Right lobe of liver (tissue), 6 donors: Measurements from ENCODE around the gene EPN1. TPM values are rescaled to one million over a fixed set of nuclear protein-coding genes. Genes with fewer than 3 reads are reported as not detected.

ENCODE experiments used
- ATAC-seq, 4 donors: fragments of 200-7000 bp; cut with Tn5 transposase; one replicate each; pipeline ENCODE4 v1.9.1; 2020; ENCODE audit warnings: mild to moderate bottlenecking in 4 of 4, moderate library complexity in 4 of 4
- DNase-seq, 3 donors: peaks; one replicate each; pipeline ENCODE4 v3.0.0-alpha.2; 2020
- H3K27ac ChIP-seq, 3 donors: fragments of 200-600 bp; one replicate each; pipeline ENCODE4 v1.8.0; 2022
- H3K27me3 ChIP-seq, 2 donors: fragments of 200-600 bp; one replicate each; pipeline ENCODE4 v1.8.0; 2022
- H3K36me3 ChIP-seq, 4 donors: fragments of 200-600 bp; sonication (generic) in 1 of 4; one replicate each; pipeline versions ENCODE4 v1.5.1 to v1.8.0; 2017 to 2022; ENCODE audit warnings: control low read depth in 1 of 4
- H3K4me1 ChIP-seq, 4 donors: fragments of 200-600 bp; sonication (generic) in 1 of 4; one replicate each; pipeline versions ENCODE4 v1.5.1 to v1.8.0; 2017 to 2022; ENCODE audit warnings: control low read depth in 1 of 4
- H3K4me3 ChIP-seq, 3 donors: fragments of 200-600 bp; one replicate each; pipeline ENCODE4 v1.8.0; 2022
- H3K9me3 ChIP-seq, 4 donors: fragments of 200-600 bp; sonication (generic) in 1 of 4; one replicate each; pipeline versions ENCODE4 v1.5.1 to v1.8.0; 2017 to 2022; ENCODE audit warnings: control low read depth in 1 of 4
- POLR2A ChIP-seq: fragments of 450-650 bp; IDR thresholded peaks from one replicate; pipeline ENCODE4 v1.6.1; 2017; ENCODE audit warnings: antibody characterized with exemption, mild to moderate bottlenecking
- WGBS: methylation state at CpG from one replicate; pipeline ENCODE4 v1.1.6; 2018; ENCODE audit warnings: low coverage, low lambda C conversion rate; ENCODE audit not compliant: insufficient coverage; ENCODE audit errors: missing lambda C conversion rate; 5-methylcytosine and 5-hydroxymethylcytosine counted together
- intact Hi-C, 2 donors: fragments of 100-400 bp; cut with DNase I; formaldehyde crosslinking; loops; one replicate each; pipeline versions ENCODE4 v1.11.2 to v1.14.1; 2022
- total RNA-seq, 6 experiments: library from RNA; depleted of rRNA in 2 of 6; stranded (reverse); fragments of >200 nt in 2 of 6; fragmentation: NEBNext Ultra II Directional in 3 of 6; extraction: Animal tissue kit (Norgen Biotek cat#: 25700) in 3 of 6; gene quantifications; one replicate each; pipeline versions ENCODE4 v1.1.0 to v1.2.4, GENCODE V29; 2016 to 2023
- TF ChIP-seq, protein P1 (sequence below), 4 donors: fragments of 200-600 bp in 3 of 4; fragments of 450-650 bp in 1 of 4; IDR thresholded peaks; one replicate each; pipeline versions ENCODE4 v1.5.1 to v1.8.0; 2016 to 2022; ENCODE audit warnings: antibody characterized with exemption in 4 of 4, mild to moderate bottlenecking in 2 of 4
- donor health status: DM: no; HTN: yes; CAD: no.
- donor health status: DM: no; HTN: no; CAD: no.
- donor health status: DM: no; HTN: no; CAD: no.
- donor health status: DM: no; HTN: yes; CAD: no.
- donor health status: DM: no; HTN: yes; CAD: no.

The EPN1 gene
- total RNA-seq, 6 experiments from 2014 or later = 88.9 to 162 (median 107) TPM

DNA sequence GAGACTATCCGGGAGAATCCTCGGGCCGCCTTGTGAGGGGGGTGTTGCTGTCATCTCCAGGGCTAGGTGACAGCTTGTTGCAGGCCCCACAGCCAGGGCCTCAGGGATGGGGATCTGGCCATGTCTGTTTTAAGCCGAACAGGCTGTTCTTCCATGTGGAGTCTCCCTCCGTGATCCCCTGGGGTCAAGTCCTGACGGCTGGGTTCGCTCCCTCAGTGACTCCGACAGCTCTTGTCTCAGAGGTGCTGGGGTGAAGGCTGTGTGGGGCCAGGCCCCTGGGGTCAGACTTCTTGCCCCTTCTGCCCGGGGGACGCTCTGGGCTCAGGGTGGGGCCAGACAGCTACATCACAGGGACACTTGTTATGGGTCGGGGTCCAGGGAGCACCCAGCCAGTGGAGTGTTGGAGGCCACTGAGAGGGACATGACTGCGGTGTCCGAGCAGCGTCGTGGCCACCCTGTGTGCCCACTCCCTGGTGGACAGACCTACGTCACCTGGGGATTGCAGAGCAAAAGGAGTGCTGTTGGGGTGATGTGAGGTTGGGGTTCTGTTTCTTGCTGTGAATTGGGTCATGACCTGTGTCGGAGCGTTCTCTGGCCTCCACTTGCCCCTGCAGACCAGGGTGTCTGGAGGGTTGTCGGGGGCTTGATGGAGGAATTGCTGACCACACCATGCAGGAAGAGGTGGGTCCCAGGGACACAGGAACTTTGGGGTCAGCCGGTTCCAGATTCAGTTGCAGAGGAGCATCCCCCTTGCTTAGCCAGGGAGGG, 21.5 kb downstream of the EPN1 start:
- Histone ChIP-seq H3K9me3 (no peaks in the 10 kb centered on the region), H3K4me1 (no peaks in the 10 kb centered on the region), H3K27ac (no peak overlapping the region), H3K27me3 (no peaks in the 10 kb centered on the region), H3K36me3 (peaks cover 3 to 53% (median 20%) of the 10 kb centered on the region in 4 donors), H3K4me3 (no peak overlapping the region)
- TF ChIP-seq POLR2A = no peak
- TF ChIP-seq, protein P1, sequence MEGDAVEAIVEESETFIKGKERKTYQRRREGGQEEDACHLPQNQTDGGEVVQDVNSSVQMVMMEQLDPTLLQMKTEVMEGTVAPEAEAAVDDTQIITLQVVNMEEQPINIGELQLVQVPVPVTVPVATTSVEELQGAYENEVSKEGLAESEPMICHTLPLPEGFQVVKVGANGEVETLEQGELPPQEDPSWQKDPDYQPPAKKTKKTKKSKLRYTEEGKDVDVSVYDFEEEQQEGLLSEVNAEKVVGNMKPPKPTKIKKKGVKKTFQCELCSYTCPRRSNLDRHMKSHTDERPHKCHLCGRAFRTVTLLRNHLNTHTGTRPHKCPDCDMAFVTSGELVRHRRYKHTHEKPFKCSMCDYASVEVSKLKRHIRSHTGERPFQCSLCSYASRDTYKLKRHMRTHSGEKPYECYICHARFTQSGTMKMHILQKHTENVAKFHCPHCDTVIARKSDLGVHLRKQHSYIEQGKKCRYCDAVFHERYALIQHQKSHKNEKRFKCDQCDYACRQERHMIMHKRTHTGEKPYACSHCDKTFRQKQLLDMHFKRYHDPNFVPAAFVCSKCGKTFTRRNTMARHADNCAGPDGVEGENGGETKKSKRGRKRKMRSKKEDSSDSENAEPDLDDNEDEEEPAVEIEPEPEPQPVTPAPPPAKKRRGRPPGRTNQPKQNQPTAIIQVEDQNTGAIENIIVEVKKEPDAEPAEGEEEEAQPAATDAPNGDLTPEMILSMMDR (IDR thresholded peaks at IDR 0.05) = no peak
- DNase-seq = no peak
- ATAC-seq = no peak
- no CpG with 5 or more reads among the region's 20 CpGs for whole genome bisulfite sequencing
- intact Hi-C loops = no loop called here

DNA sequence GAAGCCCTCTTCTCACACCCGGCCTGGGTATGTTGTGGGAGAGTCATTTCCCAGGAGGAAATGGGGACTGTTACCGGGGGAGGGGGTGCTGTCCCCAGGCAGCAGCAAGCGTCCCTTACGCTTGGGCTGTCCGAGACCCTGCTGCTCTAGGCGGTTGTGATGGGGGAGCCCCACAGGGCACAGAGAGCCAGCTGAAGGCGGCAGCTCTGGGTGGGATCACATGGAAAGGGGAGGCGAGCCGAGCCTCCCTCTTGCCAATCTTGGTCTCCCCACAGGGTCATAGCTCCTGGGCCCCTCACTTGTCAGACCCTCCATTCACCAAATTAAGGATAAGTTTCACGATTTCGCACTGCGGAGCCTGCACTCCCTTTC, 22.0 kb downstream of the EPN1 start:
- DNase-seq (no peak), ATAC-seq (no peak)
- Histone ChIP-seq H3K27me3 (no peaks in the 10 kb centered on the region), H3K9me3 (no peaks in the 10 kb centered on the region), H3K27ac (no peak overlapping the region), H3K36me3 (peaks cover 3 to 53% (median 20%) of the 10 kb centered on the region in 4 donors), H3K4me3 (no peak overlapping the region), H3K4me1 (no peaks in the 10 kb centered on the region)
- intact Hi-C loops = no loop called here
- WGBS = 84% methylated on average over 5 of the region's 12 CpGs
- TF ChIP-seq, protein P1 (IDR thresholded peaks at IDR 0.05) = no peak
- no peak for TF ChIP-seq POLR2A

DNA sequence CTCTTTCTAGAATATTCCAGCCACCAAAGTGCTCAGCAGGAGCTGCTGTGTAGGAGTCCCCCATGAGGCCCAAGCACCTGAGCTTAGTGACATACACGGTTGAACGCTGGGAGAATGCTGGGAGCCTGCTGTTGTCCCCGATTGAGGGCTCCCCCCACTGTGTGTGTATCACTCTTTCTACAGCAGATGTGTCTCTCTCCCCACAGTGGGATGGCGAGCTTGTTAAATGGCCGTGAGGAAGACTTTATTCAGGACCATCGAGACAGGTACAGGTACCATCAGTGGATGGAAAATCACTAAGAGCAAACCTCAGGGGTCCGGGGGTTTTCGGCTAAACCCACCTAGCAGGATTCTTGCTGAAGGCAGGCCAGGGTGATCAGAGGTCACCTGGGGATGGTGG, 22.7 kb downstream of the EPN1 start:
- Histone ChIP-seq H3K27me3 (no peaks in the 10 kb centered on the region), H3K27ac (no peak overlapping the region), H3K4me3 (no peak overlapping the region), H3K9me3 (no peaks in the 10 kb centered on the region), H3K4me1 (no peaks in the 10 kb centered on the region), H3K36me3 (peaks cover 3 to 50% (median 19%) of the 10 kb centered on the region in 4 donors)
- intact Hi-C loops = no loop called here
- TF ChIP-seq, protein P1 (IDR thresholded peaks at IDR 0.05) = no peak
- no peak for TF ChIP-seq POLR2A
- DNase-seq (no peak), ATAC-seq (no peak)
- 94% methylated on average over 7 of the region's 8 CpGs for WGBS

- intact Hi-C loops = no loop called here
- ATAC-seq (no peak), DNase-seq (no peak)
- H3K36me3 ChIP-seq = peaks cover 0 to 45% (median 16%) of the 10 kb centered on the region in 4 donors
- no peaks in the 10 kb centered on the region for H3K9me3 ChIP-seq
- 97% methylated on average over 8 of the region's 17 CpGs for WGBS
- H3K4me3 ChIP-seq = no peak overlapping the region
- H3K4me1 ChIP-seq = no peaks in the 10 kb centered on the region
- H3K27me3 ChIP-seq = no peaks in the 10 kb centered on the region
- no peak overlapping the region for H3K27ac ChIP-seq
- TF ChIP-seq, protein P1 (IDR thresholded peaks at IDR 0.05) = no peak
- TF ChIP-seq POLR2A = no peak
Observed at GRCh38 chr19:55698256-55698655, 23.2 kb downstream of the EPN1 start.
